ENCODE measurements around the gene SLC27A5. TPM values are rescaled to one million over a fixed set of nuclear protein-coding genes. Genes with fewer than 3 reads are reported as not detected.

The SLC27A5 gene
- polyA plus RNA-seq, 1 of the 3 experiments (the other 2 are of a cell fraction), result 57.3 TPM

GRCh38 chr19:58554494-58555368 is 42.9 kb upstream of the SLC27A5 start, which contains the start of gene CHMP2A:
TSS of gene CHMP2A (minus strand) at chr19:58555105. CDS start at chr19:58554212, 893 bp downstream.
- WGBS (ENCODE audit: low lambda C conversion rate), result 3% methylated on average over 19 of the region's 69 CpGs
- TF ChIP-seq GABPA (IDR thresholded peaks at IDR 0.05; ENCODE audit: low read depth) (peak; percentile 97), JUND (IDR thresholded peaks at IDR 0.05) (no peak), TEAD4 (IDR thresholded peaks at IDR 0.05; ENCODE audit: borderline replicate concordance, insufficient read depth) (0 out of 2 replicates have a peak, but pooled peaks have one; percentile 31), TCF12 (IDR thresholded peaks at IDR 0.05) (peak; percentile 29; the same call in 1 of the 2 replicates), ELF1 (IDR thresholded peaks at IDR 0.05) (peak; percentile 97), USF2 (IDR thresholded peaks at IDR 0.05; ENCODE audit: borderline replicate concordance, low read depth, low read length) (no peak), USF1 (IDR thresholded peaks at IDR 0.05; ENCODE audit: borderline replicate concordance, low read depth) (peak; percentile 36; the same call in 1 of the 2 replicates), FOSL2 (IDR thresholded peaks at IDR 0.05; ENCODE audit: borderline replicate concordance, low read depth) (no peak; the same call in 1 of the 2 replicates), FOXJ3 (CRISPR knock-in tag; IDR thresholded peaks at IDR 0.05) (no peak), NFIC (IDR thresholded peaks at IDR 0.05; ENCODE audit: borderline replicate concordance) (no peak), CHD2 (IDR thresholded peaks at IDR 0.05; ENCODE audit: low read length, partially characterized antibody) (peak; percentile 96), POLR2AphosphoS5 (IDR thresholded peaks at IDR 0.05; ENCODE audit: low read depth, low read length) (peak; percentile 97), EP300 (IDR thresholded peaks at IDR 0.05; ENCODE audit: borderline replicate concordance in 1 of 2, low read depth in 1 of 2, low read length in 1 of 2) (peak in 1 of 2 experiments; percentile 27; a peak in 1 of 4 replicates), GATA2 (CRISPR knock-in tag; IDR thresholded peaks at IDR 0.05) (no peak), EZH2phosphoT487 (IDR thresholded peaks at IDR 0.05; ENCODE audit: borderline replicate concordance, low read depth) (no peak), MXI1 (IDR thresholded peaks at IDR 0.05; ENCODE audit: low read depth, low read length) (no peak; the same call in 1 of the 2 replicates), SMC3 (IDR thresholded peaks at IDR 0.05; ENCODE audit: low read depth, low read length) (no peak), RFX5 (IDR thresholded peaks at IDR 0.05; ENCODE audit: low read length) (no peak), IRF3 (IDR thresholded peaks at IDR 0.05; ENCODE audit: low read depth, low read length) (no peak), ZBTB33 (IDR thresholded peaks at IDR 0.05; ENCODE audit: borderline replicate concordance, low read depth) (peak; percentile 85; the same call in 1 of the 2 replicates), NRF1 (IDR thresholded peaks at IDR 0.05; ENCODE audit: low read depth, low read length) (peak; percentile 99), TAF1 (IDR thresholded peaks at IDR 0.05; ENCODE audit: borderline replicate concordance, low read depth, low read length) (peak; percentile 43; the same call in 1 of the 2 replicates), RCOR1 (IDR thresholded peaks at IDR 0.05; ENCODE audit: low read length) (no peak; the same call in 1 of the 2 replicates), MEF2A (IDR thresholded peaks at IDR 0.05; ENCODE audit: borderline replicate concordance, low read depth) (no peak), MAX (IDR thresholded peaks at IDR 0.05; ENCODE audit: low read depth) (peak; percentile 75; the same call in 1 of the 2 replicates), SIN3A (IDR thresholded peaks at IDR 0.05; ENCODE audit: borderline replicate concordance, low read depth, low read length) (peak; percentile 93; the same call in 1 of the 2 replicates), RXRA (IDR thresholded peaks at IDR 0.05; ENCODE audit: borderline replicate concordance, low read depth) (no peak)

More at GRCh38 chr19:58554494-58555368, 42.9 kb upstream of the SLC27A5 start, which contains the start of gene CHMP2A:
- no peaks in the 10 kb centered on the region for H3K9me3 ChIP-seq
- H2AFZ ChIP-seq (ENCODE audit: low read depth), result no peak within 1 kb of the TSS
- H3K27ac ChIP-seq (ENCODE audit: low read depth in 2 of 2, low read length in 1 of 2), result peak within 1 kb of the TSS; percentile 90 to 98
- ChIA-PET POLR2A (interaction anchor here (0.8 to 4.3 kb wide), 8 partner anchors 8 to 192 kb away, joined by 3 to 49 read pairs (median 8); partner anchors contain the start of genes TRIM28, ZBTB45, ZNF497 and ZNF584), CTCF (interaction anchor here (1.1 to 9.1 kb wide), 5 partner anchors 10 to 41 kb away, joined by 3 to 81 read pairs (median 9); partner anchors contain the start of genes TRIM28 and ZBTB45)
- H3K9me2 ChIP-seq, result no peaks in the 10 kb centered on the region
- H3K27me3 ChIP-seq (ENCODE audit: insufficient read depth), result no peaks in the 10 kb centered on the region
- DNase-seq, result peak; percentile 96
- peak within 1 kb of the TSS; percentile 75 to 90 for H3K4me3 ChIP-seq (ENCODE audit: low read depth in 2 of 2, low read length in 1 of 2)
- peaks cover 49% of the 10 kb centered on the region for H3K79me2 ChIP-seq (ENCODE audit: insufficient read depth)
- H3K4me2 ChIP-seq, result peak within 1 kb of the TSS; percentile 92
- H3K4me1 ChIP-seq (ENCODE audit: control insufficient read depth in 1 of 2, insufficient read depth in 2 of 2, low read depth in 1 of 2, low read length in 1 of 2), result peaks cover 17 to 41% of the 10 kb centered on the region in 2 experiments; a peak in 3 of 4 replicates
- peak within 1 kb of the TSS; percentile 76 for H3K9ac ChIP-seq
- peaks cover 67% of the 10 kb centered on the region for H3F3A ChIP-seq (replicated peaks; ENCODE audit: insufficient read depth)
- peaks cover 33 to 48% of the 10 kb centered on the region in 2 experiments for H3K36me3 ChIP-seq (replicated peaks in 1 of 2; ENCODE audit: control insufficient read depth in 1 of 2, insufficient read depth in 2 of 2, low read length in 1 of 2)
- H4K20me1 ChIP-seq (ENCODE audit: insufficient read depth), result peaks cover 14% of the 10 kb centered on the region; the same call in 1 of the 2 replicates

Measured in SK-N-SH (cell line).